Stomach (tissue), 9 donors: Measurements from ENCODE around the gene USP32. TPM values are rescaled to one million over a fixed set of nuclear protein-coding genes. Genes with fewer than 3 reads are reported as not detected.

Source experiments
- DNase-seq, 2 donors: peaks; one replicate each; pipeline versions ENCODE4 v3.0.0 to v3.0.0-alpha.2; 2013 to 2019
- H3K27ac ChIP-seq, 5 donors: fragments of 200-600 bp in 4 of 5; sonication (generic) in 4 of 5; one replicate each; pipeline ENCODE4 v1.5.1; 2013 to 2019; ENCODE audit warnings: mild to moderate bottlenecking in 1 of 5, moderate library complexity in 1 of 5
- H3K27me3 ChIP-seq, 3 donors: fragments of 200-600 bp; sonication (generic); one replicate each; pipeline ENCODE4 v1.5.1; 2017 to 2019; ENCODE audit warnings: mixed run types in 1 of 3
- H3K36me3 ChIP-seq, 4 donors: fragments of 200-600 bp; sonication (generic); 1 replicate in 3 of 4; 2 replicates in 1 of 4; pipeline ENCODE4 v1.5.1; 2016 to 2019
- H3K4me1 ChIP-seq, 4 donors: fragments of 200-600 bp; sonication (generic); one replicate each; pipeline ENCODE4 v1.5.1; 2016 to 2019
- H3K4me3 ChIP-seq, 4 donors: fragments of 200-600 bp; sonication (generic) in 3 of 4; one replicate each; pipeline ENCODE4 v1.5.1; 2016 to 2019; ENCODE audit warnings: mild to moderate bottlenecking in 1 of 4
- H3K9me3 ChIP-seq, 4 donors: fragments of 200-600 bp; sonication (generic); one replicate each; pipeline ENCODE4 v1.5.1; 2016 to 2019
- CTCF ChIP-seq, 7 experiments: fragments of 450-650 bp in 4 of 7; fragments of 200-600 bp in 3 of 7; sonication (generic) in 3 of 7; IDR thresholded peaks; one replicate each; pipeline ENCODE4 v1.5.1; 2016 to 2019; ENCODE audit warnings: antibody characterized with exemption in 7 of 7, control low read depth in 2 of 7, mild to moderate bottlenecking in 1 of 7
- EP300 ChIP-seq: sonication (generic); formaldehyde crosslinking; IDR thresholded peaks from one replicate; pipeline ENCODE4 v1.6.1; 2017; ENCODE audit warnings: antibody characterized with exemption
- POLR2A ChIP-seq, 4 donors: fragments of 450-650 bp; IDR thresholded peaks; one replicate each; pipeline ENCODE4 v1.6.1; 2016; ENCODE audit warnings: antibody characterized with exemption in 4 of 4, control low read depth in 2 of 4, mild to moderate bottlenecking in 1 of 4, moderate library complexity in 1 of 4
- POLR2AphosphoS5 ChIP-seq, 3 donors: sonication (generic); formaldehyde crosslinking; IDR thresholded peaks; one replicate each; pipeline ENCODE4 v1.6.1; 2016; ENCODE audit warnings: antibody characterized with exemption in 3 of 3
- WGBS, 5 donors: extraction: QIAGEN DNeasy Blood & Tissue Kit in 3 of 5; methylation state at CpG; one replicate each; pipeline versions ENCODE4 v1.1.5 to v1.1.7; 2013 to 2018; 5-methylcytosine and 5-hydroxymethylcytosine counted together
- intact Hi-C: fragments of 100-400 bp; cut with DNase I; formaldehyde crosslinking; loops from one replicate; pipeline ENCODE4 v1.15.1; 2023; ENCODE audit warnings: low total_unique reads
- polyA plus RNA-seq, 3 donors: library from polyadenylated mRNA; stranded (reverse); fragments of 200-250 nt; gene quantifications; one replicate each; pipeline ENCODE4 v1.2.3, GENCODE V29; 2013
- small RNA-seq, 4 donors: library from RNA; depleted of rRNA; stranded (forward); fragments of <200 nt; gene quantifications; one replicate each; pipeline ENCODE3, GENCODE V24; 2016
- total RNA-seq, 5 donors: library from RNA; depleted of rRNA; stranded (reverse); fragments of >200 nt; gene quantifications; one replicate each; pipeline versions ENCODE4 v1.1.0 to v1.2.3, GENCODE V29; 2014 to 2016
- donor health status: healthy with polysubstance abuse.
- donor health status: Bipolar disorder and iron deficiency.
- donor health status: healthy.

USP32 gene
- total and polyA plus RNA-seq, 8 donors = 7.5 to 70.9 (median 16.0) TPM

- H3K27ac ChIP-seq = no peak overlapping the region
- peaks cover 0 to 20% (median 0%) of the 10 kb centered on the region in 3 donors for H3K27me3 ChIP-seq
- no peaks in the 10 kb centered on the region for H3K9me3 ChIP-seq
- DNase-seq = no peak
- peaks cover 8 to 24% (median 16%) of the 10 kb centered on the region in 4 donors for H3K4me1 ChIP-seq
- H3K36me3 ChIP-seq = peaks cover 0 to 8% (median 0%) of the 10 kb centered on the region in 4 donors
- intact Hi-C loops = loop anchor here (10.0 kb wide), 1 partner anchor 304 kb away; no protein-coding TSS in a partner anchor
- WGBS, 5 donors = 84 to 92% (median 87%) methylated on average over 3 of the region's 3 CpGs
- no peak for TF ChIP-seq POLR2A (IDR thresholded peaks at IDR 0.05)
- TF ChIP-seq POLR2AphosphoS5 (IDR thresholded peaks at IDR 0.05) = no peak
- no peak for TF ChIP-seq CTCF (IDR thresholded peaks at IDR 0.05)
- no peak for TF ChIP-seq EP300
- no peak overlapping the region for H3K4me3 ChIP-seq
Observed at GRCh38 chr17:60130466-60130865, 261.5 kb downstream of the USP32 start.

GRCh38 chr17:60129164-60129563, 262.8 kb downstream of the USP32 start:
- Histone ChIP-seq H3K9me3 (no peaks in the 10 kb centered on the region), H3K4me1 (peaks cover 0 to 15% (median 6%) of the 10 kb centered on the region in 4 donors), H3K36me3 (peaks cover 0 to 8% (median 0%) of the 10 kb centered on the region in 4 donors), H3K27me3 (peaks cover 0 to 20% (median 0%) of the 10 kb centered on the region in 3 donors), H3K27ac (no peak overlapping the region), H3K4me3 (no peak overlapping the region)
- intact Hi-C loops = no loop called here
- no peak for DNase-seq
- no peak for TF ChIP-seq EP300
- no peak for TF ChIP-seq POLR2A (IDR thresholded peaks at IDR 0.05)
- WGBS, 5 donors = 88 to 94% (median 92%) methylated on average over 4 of the region's 4 CpGs

Small RNAs within 50 kb of the gene (small RNA-seq; reads per million reads assigned to genes)
- 32.8 to 94.0 (median 72.6) reads per million in 4 donors for gene SCARNA20

Other genes with a start within 250 kb of the USP32 start
- 10 to 100 TPM in 1 of 5 donors, under 1 TPM in 1, not detected in 3; 0.92 to 30.1 TPM for gene CA4, start 242.2 kb downstream of the USP32 start, total RNA-seq
- 1 to 10 TPM in 2 of 3 donors, under 1 TPM in 1; 0.87 to 4.7 (median 3.0) TPM for gene CA4, start 242.2 kb downstream of the USP32 start, polyA plus RNA-seq
- not detected for gene CHCT1, start 30.4 kb upstream of the USP32 start, total RNA-seq
- gene CHCT1, start 30.4 kb upstream of the USP32 start, polyA plus RNA-seq = not detected
- 10 to 100 TPM; 14.8 to 55.8 (median 26.4) TPM for gene APPBP2, start 134.1 kb upstream of the USP32 start, total RNA-seq
- 1 to 10 TPM; 4.8 to 7.5 (median 6.2) TPM for gene APPBP2, start 134.1 kb upstream of the USP32 start, polyA plus RNA-seq
- 10 to 100 TPM in 1 of 5 donors, 1 to 10 TPM in 4; 2.2 to 42.0 (median 8.2) TPM for gene PPM1D, start 208.1 kb upstream of the USP32 start, total RNA-seq
- 1 to 10 TPM; 2.5 to 5.8 (median 3.2) TPM for gene PPM1D, start 208.1 kb upstream of the USP32 start, polyA plus RNA-seq